Mesenteric fat pad (tissue), 1 donor: Measurements from ENCODE around the gene SPATA31A1. TPM values are rescaled to one million over a fixed set of nuclear protein-coding genes. Genes with fewer than 3 reads are reported as not detected.
"Not testable (repeated sequence)": the region's sequence is repeated elsewhere in the genome, so short reads cannot be mapped to it uniquely, and the experiment has no call there.

ENCODE experiments used
- DNase-seq: peaks from one replicate; pipeline ENCODE4 v3.0.0-alpha.2; 2020; ENCODE audit warnings: low spot score
- long read RNA-seq: library from polyadenylated mRNA; unstranded; transcript quantifications from one replicate; pipeline ENCODE4 v2.0.0, GENCODE V29; 2020
- total RNA-seq: library from RNA; stranded (reverse); fragmentation: NEBNext Ultra II Directional; extraction: Animal tissue kit (Norgen Biotek cat#: 25700); gene quantifications from one replicate; pipeline ENCODE4 v1.2.1, GENCODE V29; 2021
- donor health status: DM: yes; HTN: yes; CAD: no.

The SPATA31A1 gene
- total RNA-seq: not detected
- long read RNA-seq: 0 reads

- DNase-seq: not testable (repeated sequence)
Measured at GRCh38 chr9:39355369-39355768, at the start of gene SPATA31A1. TSS of gene SPATA31A1 (plus strand) at chr9:39355669. CDS start at chr9:39355731, 62 bp downstream.

GRCh38 chr9:39407261-39408204 is 52.1 kb downstream of the SPATA31A1 start:
- DNase-seq: not testable (repeated sequence)

- DNase-seq: not testable (repeated sequence)
Measured at GRCh38 chr9:39411254-39411940, 55.9 kb downstream of the SPATA31A1 start.

Other genes starting within 250 kb of the SPATA31A1 start
- gene CNTNAP3, start 67.5 kb upstream of the SPATA31A1 start, total RNA-seq: 7.9 TPM